NCI-H1105 (cell line): ENCODE results near the gene ST3GAL2.
"Not testable (repeated sequence)": the region's sequence is repeated elsewhere in the genome, so short reads cannot be mapped to it uniquely, and the experiment has no call there.

ENCODE experiments used
- DNase-seq: peaks from one replicate; lab custom pipeline; 2025; lab: John Stamatoyannopoulos, UW

The ST3GAL2 gene

DNA sequence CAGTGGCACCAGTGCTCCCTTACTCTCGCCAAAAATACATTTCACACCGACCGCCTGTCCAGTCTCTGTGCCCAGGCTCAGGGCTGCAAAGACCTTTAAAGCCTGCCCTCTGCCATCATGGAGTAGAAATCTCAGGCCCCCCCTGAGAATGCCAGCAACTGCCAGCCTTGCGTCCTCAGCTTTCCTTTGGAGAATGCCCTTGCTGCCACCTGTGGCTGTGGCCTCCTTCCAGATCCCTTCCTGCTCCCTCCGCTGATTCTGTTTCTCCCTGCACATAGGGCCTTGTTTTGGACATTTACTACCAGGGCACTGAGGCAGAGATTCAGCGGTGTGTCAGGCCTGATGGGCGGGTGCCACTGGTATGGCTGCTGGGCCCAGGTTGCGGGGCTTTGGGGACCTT lies 28.7 kb upstream of the ST3GAL2 start:
- DNase-seq: no peak

DNA sequence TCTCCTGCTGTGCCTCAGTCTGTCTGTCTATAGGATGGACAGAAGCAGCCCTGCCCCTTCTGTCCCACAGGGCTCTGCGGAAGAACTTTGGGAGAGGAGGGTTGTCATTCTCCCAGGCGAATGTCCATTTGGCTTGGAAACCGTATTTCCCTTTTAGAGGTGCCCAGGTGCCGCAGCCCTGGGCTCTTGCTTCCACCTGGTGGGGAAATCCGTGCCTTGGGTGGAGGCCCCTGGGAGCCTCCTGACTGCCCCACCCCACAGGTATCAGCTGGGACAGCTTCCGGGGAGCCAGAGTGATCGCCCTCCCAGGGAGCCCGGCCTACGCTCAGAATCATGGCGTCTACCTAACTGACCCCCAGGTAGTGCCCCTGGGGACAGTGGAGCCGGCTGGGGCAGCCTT lies 28.2 kb upstream of the ST3GAL2 start:
- DNase-seq: no peak

DNA sequence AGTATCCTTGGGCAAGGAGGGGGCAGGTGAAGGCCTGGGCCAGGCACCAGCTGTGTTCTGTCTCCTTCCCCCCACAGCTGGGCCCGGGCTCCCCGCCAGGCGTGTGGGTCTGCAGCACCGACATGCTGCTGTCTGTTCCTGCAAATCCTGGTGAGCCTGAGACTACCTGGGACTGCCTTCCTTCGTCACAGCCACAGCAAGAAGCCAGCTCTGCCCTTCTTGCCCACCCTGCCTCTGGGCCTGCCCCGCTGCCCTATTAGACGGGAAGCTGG lies 27.8 kb upstream of the ST3GAL2 start:
- no peak for DNase-seq

DNA sequence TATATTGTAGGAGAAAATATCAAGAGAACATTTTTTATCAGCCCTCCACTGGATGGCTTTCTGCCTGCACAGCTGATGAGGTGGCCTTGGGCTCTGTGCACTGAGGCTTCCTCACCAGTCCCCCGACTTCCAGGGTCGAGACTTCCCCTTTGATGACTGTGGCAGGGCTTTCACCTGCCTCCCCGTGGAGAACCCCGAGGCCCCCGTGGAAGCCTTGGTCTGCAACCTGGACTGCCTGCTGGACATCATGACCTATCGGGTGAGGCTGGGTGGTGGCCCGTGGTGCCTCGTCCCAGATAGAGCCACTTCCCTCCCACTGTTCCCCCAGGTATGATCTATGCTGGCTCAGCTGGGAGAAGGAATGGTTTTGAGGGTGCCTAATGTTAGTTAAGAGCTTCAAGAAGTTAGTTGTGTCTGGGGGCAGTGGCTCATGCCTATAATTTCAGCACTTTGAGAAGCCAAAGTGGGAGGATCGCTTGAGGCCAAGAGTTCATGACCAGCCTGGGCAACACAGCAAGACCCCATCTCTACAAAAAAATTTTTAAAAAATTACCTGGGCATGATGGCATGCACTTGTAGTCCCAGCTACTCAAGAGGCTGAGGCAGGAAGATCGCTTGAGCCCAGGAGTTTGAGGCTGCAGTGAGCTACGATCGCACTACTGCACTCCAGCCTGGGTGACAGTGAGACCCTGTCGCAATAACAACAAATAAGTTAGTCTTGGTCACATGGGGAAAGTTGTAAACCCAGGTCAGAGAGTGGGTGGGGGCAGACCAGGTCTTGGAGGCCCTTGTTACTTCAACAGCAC lies 27.3 kb upstream of the ST3GAL2 start:
- DNase-seq: no peak

DNA sequence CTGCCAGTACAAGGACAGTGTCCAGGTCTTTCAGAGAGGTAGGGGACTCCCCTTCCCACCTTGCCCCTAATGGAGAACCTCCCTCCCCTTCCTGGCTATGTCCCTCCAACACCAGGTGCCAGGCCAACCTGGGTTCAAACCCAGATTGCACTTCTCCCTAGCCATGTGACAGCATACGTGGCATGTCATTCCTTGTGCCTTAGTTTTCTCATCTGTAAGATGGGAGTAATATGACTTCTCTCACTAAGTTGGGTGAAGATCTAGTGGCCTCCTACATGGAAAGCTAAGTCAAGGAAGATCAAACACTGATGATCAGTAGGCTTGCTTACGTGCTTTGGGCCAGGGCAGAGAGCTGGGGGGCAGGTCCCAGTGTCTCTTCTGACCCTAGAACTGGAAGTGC lies 24.3 kb upstream of the ST3GAL2 start:
- no peak for DNase-seq

DNA sequence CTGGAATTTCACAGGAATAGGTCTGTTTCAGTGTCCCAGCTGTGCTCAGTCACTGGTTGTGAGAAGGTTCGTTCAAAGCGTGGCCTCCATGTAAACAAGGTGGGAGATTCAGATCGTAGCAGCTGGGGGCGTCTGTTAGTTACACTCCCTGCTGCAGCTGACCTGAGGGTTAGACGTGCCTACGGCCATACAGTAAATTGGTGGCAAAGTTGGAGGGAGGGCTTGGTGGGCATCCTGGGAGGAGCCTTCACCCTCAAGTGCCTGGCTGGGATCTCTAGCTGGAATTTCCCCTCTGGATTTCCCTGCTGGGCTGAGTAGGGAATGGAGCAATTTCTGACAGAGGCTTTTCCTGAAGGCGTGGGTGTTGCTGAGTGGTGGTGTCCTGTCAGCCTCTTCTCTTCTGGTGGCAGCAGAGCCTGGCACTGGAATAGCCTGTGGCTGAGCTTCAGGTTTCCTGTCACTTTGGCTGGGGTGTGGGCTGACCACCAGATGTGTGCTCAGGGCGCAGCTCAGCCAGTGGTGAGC lies 21.9 kb upstream of the ST3GAL2 start:
- no peak for DNase-seq

DNA sequence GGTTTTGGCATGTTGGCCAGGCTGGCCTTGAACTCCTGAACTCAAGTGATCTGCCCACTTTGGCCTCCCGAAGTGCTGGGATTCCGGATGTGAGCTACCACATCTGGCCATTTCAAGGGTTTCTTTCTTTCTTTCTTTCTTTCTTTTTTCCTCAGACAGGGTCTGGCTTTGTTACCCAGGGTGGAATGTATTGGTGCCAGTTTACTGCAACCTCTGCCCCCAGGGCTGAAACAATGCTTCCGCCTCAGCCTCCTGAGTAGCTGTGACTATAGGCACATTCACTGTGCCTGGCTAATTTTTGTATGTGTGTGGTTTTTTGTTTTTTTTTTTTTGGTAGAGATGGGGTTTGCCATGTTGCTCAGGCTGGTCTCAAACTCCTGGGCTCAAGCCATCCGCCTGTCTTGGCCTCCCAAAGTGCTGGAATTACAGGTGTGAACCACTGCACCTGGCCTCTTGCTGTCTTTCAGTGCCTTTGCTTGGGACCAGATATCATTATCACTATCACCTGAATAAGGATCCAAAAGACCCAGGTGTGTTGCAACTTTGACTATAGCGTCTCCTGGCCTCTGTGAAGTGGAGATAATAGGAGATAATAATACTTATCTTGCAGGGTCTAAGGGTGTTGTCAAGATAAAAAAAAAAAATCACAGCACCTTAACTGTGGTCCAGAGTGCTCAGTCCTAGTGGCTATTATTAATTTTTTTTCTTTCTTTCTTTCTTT lies 18.7 kb upstream of the ST3GAL2 start:
- no peak for DNase-seq

DNA sequence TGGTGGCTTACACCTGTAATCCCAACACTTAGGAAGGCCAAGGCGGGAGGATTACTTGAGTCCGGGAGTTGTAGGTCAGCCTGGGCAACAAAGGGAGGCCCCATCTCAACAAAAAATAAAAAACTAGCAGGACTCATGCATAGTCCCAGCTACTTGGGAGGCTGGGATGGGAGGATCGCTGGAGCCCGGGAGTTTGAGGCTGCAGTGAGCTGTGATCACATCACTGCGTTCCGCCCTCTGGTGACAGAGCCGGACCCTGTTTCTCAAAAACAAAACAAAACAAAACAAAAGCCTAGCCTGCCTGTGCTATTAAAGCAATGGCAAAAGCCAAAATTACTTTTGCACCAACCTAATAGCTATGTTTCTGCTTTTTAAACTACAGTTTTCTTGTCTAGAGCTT lies 17.0 kb upstream of the ST3GAL2 start:
- DNase-seq: no peak

DNA sequence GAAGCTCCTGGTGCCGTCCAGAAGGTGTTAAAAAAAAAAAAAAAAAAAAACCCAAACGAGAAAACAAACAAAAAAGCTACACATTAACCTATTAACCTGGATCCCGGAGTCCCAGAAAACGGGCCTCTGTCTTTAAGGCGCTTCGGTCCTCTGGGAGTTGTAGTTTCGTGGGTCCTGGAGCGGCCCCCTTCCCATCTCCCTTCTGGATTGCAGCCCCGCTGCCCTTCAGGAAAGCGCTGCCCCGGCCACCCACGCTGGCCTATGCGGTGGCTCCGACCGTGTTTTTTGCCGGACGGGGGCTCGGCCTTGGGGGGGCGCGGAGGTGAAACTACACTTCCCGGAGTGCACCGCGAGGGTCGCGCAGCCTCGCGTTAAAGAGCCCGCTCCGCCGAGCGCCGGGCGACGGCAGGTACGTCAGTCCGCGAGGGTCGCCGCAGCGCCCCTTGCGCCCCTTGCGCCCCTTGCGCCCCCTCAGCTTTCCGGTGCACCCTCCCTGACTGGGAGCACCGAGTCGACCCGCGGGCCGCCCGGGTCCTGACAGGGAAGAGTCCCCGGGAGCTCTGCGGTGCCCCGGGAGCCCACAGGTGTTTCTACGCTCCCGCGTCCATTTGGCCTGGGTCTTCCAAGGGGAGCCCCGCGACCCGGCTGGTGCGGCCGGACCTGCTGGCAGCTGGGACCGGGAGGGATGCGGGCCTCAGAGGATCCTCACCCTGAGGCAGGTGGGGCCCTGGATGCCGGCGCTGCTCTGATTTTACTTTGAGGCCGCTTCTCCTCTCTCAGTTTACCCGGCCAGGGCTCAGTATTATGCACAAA lies 15.5 kb upstream of the ST3GAL2 start, which contains the start of gene FCSK:
Gene FCSK, plus strand, starts transcription at position 374 of the 813 bp plus-strand sequence. CDS start 8,596 bp downstream, outside the sequence.
- peak; percentile 32 for DNase-seq

DNA sequence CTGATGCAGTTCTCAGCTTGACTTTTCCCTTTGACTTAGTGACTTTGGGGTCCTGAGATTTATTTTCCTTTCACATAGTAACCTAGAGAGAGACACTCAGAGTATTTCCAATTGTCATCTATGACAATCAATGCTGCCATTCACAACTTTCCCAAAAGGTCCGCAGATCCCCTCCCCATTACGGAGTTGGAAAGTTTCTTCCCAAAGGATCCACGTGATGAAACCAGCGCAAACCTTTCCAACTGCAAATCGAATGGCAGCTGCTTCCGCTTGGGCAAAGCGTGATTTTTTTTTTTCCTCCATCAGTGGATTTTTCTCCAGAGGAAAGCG lies 15.0 kb upstream of the ST3GAL2 start:
- DNase-seq: no peak

DNA sequence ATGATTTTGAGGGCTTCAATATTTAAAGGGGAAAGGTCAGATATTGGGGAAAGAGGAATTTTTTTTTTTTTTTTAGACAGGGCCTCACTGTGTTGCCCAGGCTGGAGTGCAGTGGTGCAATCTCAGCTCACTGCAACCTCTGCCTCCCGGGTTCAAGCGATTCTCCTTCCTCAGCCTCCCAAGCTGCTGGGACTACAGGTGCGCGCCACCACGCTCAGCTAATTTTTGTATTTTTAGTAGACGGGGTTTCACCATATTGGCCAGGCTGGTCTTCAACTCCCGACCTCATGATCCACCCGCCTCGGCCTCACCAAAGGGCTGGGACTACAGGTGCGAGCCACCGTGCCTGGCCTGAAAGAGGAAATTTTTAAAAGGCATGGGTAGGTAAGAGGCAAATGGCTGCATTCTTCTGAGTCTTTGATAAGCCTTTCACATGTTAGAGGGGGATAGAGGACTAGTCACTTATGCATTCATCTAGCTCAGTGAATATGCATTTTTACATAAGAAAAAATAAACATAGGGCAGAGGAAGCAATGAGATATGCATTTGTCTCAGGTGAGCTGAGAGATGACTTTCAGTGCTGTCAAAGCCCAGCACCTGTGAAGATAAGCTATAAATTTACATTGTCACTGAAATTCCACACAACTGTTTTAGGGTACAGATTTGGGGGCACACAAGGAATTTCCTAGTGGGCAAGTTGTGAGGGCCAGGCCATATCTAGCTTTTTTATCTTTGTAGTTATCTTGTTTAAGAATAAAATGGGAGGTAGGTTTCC lies 14.4 kb upstream of the ST3GAL2 start:
- no peak for DNase-seq

DNA sequence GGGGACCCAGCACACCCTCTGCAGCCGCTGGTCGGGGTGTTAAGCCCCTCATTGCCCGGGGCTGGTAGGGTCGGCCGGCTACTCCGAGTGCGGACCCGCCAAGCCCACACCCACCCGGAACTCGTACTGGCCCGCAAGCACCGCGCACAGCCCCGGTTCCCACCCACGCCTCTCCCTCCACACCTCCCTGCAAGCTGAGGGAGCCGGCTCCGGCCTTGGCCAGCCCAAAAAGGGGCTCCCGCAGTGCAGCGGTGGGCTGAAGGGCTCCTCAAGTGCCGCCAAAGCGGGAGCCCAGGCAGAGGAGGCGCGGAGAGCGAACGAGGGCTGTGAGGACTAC lies 12.1 kb upstream of the ST3GAL2 start:
- not testable (repeated sequence) for DNase-seq

DNA sequence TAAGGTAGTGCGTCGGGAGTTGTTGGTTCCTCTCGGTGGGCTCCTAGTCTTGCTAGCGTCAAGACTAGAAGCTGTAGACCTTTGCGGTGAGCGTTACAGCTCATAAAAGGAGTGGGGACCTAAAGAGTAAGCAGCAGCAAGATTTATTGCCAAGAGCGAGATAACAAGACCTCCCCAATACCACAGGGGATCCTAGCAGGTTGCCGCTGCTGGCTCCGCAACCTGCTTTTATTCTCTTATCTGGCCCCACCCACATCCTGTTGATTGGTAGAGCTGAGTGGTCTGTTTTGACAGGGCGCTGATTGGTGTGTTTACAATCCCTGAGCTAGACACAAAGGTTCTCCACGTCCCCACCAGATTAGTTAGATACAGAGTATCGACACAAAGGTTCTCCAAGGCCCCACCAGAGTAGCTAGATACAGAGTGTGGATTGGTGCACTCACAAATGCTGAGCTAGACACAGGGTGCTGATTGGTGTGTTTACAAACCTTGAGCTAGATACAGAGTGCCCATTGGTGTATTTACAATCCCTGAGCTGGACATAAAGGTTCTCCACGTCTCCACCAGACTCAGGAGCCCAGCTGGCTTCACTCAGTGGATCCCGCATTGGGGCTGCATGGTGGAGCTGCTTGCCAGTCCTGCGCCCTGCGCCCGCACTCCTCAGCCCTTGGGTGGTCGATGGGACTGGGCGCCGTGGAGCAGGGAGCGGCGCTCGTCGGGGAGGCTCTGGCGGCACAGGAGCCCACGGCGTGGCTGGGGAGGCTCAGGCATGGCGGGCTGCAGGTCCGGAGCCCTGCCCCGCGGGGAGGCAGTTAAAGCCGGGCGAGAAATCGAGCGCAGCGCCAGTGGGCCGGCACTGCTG lies 11.5 kb upstream of the ST3GAL2 start:
- DNase-seq: not testable (repeated sequence)

DNA sequence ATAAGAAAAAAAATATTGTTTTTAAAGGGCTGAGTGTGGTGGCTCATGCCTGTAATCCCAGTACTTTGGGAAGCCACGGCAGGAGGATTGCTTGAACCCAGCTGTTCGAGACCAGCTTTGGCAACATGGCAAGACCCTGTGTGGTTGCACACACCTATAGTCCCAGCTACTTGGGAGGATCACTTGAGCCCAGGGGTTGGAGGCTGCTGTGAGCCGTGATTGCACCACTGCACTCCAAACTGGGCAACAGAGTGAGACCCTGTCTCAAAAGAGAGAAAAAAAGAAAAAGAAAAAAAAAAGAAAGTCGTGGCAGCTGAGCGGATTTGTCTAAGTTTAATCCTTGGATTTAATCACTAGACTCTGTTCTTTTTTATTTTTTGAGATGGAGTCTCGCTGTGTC lies 9.2 kb upstream of the ST3GAL2 start:
- no peak for DNase-seq

DNA sequence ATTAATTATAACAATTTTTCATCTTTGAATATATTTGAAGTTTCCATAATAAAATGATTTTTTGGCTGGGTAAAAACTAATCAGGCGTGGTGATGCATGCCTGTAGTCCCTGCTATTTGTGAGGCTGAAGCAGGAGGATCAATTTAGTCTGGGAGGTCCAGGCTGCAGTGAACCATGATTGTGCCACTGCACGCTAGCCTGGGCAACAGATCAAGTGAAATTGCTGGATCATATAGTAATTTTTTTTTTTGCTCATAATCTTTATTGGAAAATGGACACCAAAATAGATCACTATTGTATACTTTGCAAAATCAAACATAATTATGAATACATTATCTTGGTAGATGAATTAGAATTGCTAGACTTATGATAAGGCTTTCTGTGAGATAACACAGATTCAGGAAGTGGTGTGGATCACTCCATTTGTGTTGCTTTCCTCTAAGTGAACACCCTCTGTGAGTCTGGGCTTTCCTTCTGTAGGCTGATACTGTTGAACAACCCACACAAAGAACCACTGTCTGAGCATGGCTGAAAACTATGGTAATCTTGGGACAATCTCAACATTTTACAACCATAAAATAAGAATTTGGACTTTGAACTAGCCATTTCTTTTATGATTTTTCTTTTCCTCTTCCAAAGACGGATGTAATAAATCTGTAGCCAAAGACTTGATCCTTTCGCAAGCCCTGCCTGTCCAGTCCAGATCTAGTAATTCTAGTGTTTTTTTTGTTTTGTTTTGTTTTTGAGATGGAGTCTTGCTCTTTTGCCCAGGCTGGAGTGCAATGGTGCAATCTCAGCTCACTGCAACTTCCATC lies 5.6 kb upstream of the ST3GAL2 start:
- DNase-seq: no peak

DNA sequence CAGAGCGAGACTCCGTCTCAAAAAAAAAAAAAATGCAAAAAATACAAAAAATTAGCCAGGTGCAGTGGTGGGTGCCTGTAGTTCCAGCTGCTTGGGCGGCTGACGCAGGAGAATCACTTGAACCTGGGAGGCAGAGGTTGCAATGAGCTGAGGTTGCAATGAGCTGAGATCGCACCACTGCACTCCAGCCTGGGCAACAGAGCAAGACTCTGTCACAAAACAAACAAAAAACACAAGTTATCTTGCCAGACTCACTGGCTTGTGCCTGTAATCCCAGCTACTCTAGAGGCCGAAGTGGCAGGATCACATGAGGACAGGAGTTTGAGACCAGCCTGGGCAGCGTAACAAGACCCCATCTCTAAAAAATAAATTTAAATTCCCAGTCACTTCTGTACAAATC lies 3.4 kb upstream of the ST3GAL2 start:
- no peak for DNase-seq

DNA sequence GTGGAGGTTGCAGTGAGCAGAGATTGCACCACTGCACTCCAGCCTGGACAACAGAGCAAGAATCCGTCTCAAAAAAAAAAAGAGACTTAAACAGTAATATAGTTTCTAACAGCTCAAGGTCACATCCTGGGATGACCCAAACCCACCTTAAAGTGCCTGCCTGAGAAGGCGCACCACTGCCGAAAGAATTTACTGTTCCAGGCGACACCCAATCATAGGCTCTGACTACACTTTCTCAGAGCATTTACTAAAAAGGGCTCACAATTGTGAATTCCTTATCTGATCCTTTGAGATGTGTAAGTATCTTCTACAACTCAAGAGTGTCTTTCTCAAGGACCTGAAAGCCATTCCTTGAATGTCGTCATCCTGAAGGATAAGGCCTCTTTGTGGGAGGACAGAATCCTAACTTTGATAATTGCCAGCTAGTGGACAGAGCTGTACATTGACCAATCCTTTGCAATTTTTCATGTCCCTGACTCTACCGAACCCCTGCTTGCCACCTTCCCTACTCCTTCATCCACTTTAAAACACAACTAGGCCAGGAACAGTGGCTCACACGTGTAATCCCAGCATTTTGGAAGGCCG lies 2.6 kb upstream of the ST3GAL2 start:
- DNase-seq: no peak

DNA sequence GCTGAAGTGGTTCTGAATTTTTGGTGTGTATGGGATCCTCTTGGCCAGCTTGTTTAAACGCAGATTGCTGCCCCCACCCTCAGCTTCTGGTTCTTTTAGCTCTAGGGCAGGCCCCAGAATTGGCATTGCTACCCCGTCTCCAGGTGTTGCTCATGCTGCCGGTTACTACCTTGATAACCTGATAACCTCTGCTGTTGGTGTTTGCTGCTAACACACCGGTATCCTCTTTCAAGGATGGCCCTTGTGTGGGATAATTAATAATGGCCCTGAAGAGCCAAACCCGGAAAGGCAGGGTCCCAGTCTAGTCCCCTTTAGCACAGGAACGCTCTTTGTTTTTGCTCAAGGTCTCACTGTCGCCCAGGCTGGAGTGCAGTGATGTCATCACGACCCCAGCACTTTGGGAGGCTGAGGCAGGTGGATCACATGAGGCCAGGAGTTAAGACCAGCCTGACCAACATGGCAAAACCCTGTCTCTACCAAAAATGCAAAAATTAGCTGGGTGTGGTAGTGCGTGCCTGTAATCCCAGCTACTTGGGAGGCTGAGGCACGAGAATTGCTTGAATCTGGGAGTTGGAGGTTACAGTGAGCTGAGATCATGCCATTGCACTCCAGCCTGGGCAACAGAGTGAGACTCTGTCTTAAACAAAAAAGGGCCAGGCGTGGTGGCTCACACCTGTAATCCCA lies 1.3 kb upstream of the ST3GAL2 start:
- DNase-seq: no peak

DNA sequence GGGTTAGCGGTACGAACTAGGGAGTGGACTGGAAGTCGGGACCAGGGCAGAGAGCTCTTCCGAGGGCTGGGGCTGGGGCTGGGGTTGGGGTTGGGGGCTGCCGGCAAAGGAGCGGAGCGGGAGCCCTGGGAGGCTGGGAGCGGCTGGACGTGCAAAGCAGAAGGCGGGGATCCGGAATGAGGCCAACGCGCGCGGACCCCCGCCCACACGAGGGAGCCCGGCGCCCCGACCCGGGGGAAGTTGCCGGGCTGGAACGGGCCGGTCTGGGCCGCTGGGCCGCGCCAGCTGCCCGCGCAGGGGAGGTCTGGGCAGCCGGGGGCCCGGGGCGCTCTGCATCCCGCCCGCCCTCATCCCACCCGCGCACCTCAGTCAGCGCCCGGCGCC lies 323 bp downstream of the ST3GAL2 start:
- no peak for DNase-seq
